HG03571 (cell line): Measurements from ENCODE around the gene GYPC.

Experiments used
- ATAC-seq: cut with Tn5 transposase; IDR thresholded peaks from one replicate; pipeline ENCODE4 v1.9.1; 2021; ENCODE audit not compliant: unreplicated experiment

Gene GYPC

GRCh38 chr2:126729896-126730295 is 73.9 kb downstream of the GYPC start:
- no peak for ATAC-seq

DNA sequence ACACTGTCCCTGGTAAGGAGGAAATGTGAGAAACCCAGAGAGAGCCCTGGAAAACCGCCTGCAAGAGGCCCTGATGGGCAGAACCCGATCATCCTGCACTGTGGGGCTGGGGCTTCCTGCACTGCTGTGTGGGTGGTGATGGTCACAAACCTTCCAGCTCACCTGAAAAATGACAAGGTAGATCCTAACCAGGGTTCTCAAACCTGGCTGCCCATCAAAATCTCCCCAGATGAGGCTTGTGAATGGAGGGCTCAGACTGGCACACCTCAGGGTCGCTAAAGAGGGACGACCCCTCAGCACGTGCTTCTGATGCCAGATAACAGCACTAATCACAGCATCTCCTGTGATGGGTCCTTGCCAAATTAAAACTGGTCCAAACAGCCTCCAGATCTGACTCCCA is 74.7 kb downstream of the GYPC start:
- ATAC-seq, result no peak

DNA sequence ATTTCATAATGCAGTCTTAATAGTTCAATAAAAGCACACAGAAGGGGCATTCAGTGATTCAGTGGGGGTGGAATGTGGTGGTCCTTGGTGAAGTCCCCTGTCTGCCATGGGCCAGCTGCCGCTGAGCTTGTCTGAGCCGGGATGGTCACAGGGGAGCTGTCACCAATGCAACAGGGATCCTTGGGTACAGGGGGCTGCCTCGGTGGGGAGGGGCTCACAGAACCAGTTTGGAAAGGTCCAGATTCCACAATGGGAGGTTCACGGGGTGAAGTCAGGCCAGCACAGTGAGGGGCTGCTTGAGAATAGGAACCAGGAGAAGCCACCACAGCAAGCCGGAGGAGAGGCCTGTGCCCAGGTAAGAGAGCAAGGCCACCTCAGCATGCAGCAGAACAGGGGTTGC is 75.4 kb downstream of the GYPC start:
- no peak for ATAC-seq

DNA sequence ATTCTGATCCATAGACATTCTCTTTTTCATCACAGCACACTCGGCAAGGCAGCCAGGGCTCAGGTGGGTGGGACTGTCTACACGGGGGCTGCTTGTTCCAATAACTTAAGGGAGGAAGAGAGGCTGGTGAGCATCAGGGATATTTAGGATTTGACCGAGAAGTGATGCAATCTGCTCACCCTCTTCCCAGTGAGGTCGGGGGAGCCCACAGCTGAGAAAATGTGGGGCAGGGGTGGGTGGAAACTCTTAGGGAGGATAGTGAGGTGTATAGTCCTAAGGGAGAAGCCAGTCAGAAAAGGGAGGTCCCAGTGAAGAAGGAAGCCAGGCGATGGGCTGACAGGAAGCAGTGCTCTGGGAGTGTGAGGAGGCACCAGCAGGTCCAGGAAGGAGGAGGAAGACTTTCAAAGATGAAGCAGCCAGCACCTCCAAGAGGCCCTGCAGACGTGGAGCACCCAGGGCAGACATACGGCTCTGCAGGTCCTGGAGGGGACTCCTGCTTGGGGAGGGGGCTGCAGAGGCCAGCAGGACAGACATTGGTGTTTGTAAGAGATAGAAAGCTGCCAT is 76.8 kb downstream of the GYPC start:
- no peak for ATAC-seq

DNA sequence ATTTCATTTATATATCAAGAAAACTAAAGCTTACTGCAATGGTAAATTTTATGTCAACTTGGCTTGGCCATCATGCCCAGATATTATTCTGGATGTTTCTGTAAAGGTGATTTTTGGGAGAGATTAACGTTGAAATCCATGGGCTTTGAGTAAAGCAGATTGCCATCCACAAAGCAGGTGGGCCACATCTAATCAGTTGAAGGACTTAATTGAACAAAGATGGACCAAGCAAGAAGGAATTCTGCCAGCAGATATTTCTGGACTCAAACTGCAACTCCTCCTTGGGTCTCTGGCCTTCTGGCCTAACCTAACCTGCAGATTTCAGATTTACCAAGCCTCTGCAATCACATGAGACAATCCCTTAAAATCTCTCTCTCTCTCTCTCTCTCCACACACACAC is 77.8 kb downstream of the GYPC start:
- ATAC-seq, result no peak

DNA sequence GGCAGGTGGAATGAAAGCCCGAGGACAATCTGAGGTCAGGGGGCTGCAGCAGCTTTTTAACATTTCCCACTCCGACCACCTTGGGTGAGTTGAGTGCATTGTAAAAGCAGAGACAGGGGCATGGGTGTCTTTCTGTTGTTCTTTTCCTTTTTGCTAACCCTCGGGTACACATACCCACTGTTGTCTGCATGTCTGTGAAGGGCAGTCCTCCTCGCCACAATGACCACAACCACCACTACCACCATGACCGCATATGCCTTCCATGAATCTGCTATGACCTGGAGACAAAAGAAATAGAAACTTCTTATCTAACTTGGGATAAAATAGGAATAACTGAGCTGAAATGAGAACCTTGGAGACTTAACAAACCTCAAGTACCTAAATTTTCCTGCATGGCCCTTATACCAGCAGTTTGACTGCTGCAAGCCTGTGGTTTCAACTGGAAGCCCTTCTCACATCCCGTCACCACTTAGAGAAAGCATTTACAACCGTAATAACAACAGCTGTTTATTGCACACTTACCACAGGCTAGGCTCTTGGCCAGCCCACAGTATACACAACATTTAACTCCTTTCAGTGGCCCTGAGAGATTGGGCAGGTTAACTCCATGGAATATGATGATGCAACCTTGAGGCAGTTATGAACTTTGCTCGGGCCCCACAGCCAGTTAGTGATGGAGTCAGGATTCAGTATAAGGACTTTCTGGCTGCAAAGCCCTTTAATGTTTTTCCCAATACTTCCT is 80.3 kb downstream of the GYPC start:
- ATAC-seq, result no peak

- ATAC-seq, result no peak
Observed at GRCh38 chr2:126739141-126739540, 83.2 kb downstream of the GYPC start.

DNA sequence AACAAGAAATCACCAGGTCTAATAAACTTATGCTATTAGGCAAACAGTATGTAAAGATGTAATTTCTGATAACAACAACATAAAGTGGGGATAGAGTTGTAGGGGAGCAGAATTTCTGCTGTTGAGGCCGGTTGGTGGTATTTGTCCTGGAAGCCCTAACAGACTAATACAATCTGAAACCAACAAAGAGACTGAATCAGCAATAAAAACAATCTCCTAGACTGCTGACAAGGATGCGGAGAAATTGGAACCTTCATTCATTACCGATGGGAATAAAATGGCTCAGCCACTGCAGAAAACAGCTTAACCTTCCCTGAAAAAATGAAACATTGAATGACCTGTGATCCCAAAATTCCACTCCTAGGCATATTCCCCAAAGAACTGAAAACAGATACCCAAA is 88.7 kb downstream of the GYPC start:
- no peak for ATAC-seq
